ENCODE results near the gene KCNG3. TPM values are rescaled to one million over a fixed set of nuclear protein-coding genes. Genes with fewer than 3 reads are reported as not detected.

KCNG3 gene
- total RNA-seq, 1 experiment from 2014 or later = 4.3 TPM

DNA sequence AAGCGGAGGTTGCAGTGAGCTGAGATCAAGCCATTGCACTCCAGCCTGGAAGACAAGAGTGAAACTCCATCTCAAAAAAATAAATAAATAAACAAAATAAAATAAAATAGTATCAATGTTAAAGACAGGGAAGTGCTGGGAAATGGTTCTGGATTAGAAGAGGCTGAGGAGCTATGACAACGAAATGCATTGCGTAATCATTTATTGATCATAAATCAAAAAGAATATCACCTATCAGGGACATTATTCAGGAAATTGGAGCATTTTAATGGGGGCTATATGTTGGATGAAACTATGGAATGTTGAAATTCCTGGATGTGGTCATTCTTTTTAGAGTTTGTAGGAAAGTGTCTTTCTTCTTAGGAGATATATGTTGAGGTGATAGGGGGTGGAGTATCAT is 43.7 kb upstream of the KCNG3 start:
- CTCF ChIA-PET = no interaction called here
- no peak overlapping the region for H3K4me3 ChIP-seq (ENCODE audit: low read depth in 2 of 2, low read length in 2 of 2)
- H3K36me3 ChIP-seq (ENCODE audit: control insufficient read depth, insufficient read depth, low read length) = no peaks in the 10 kb centered on the region
- H3K27ac ChIP-seq (ENCODE audit: low read length) = no peak overlapping the region
- no peaks in the 10 kb centered on the region for H3K27me3 ChIP-seq (ENCODE audit: control insufficient read depth, insufficient read depth, low read length)
- DNase-seq (ENCODE audit: low read depth, low spot score) = no peak
- H3K4me1 ChIP-seq (ENCODE audit: control insufficient read depth, insufficient read depth, low read length) = no peaks in the 10 kb centered on the region
- intact Hi-C loops (cut with micrococcal nuclease; ENCODE audit: unreplicated experiment) = no loop called here
- TF ChIP-seq SIN3A (IDR thresholded peaks at IDR 0.05; ENCODE audit: borderline replicate concordance, insufficient read depth, low read depth, low read length) (no peak), TCF7L2 (IDR thresholded peaks at IDR 0.05; ENCODE audit: low read depth, low read length) (no peak), POLR2AphosphoS5 (IDR thresholded peaks at IDR 0.05; ENCODE audit: low read depth, low read length) (no peak)
- TF ChIP-seq, protein P1, sequence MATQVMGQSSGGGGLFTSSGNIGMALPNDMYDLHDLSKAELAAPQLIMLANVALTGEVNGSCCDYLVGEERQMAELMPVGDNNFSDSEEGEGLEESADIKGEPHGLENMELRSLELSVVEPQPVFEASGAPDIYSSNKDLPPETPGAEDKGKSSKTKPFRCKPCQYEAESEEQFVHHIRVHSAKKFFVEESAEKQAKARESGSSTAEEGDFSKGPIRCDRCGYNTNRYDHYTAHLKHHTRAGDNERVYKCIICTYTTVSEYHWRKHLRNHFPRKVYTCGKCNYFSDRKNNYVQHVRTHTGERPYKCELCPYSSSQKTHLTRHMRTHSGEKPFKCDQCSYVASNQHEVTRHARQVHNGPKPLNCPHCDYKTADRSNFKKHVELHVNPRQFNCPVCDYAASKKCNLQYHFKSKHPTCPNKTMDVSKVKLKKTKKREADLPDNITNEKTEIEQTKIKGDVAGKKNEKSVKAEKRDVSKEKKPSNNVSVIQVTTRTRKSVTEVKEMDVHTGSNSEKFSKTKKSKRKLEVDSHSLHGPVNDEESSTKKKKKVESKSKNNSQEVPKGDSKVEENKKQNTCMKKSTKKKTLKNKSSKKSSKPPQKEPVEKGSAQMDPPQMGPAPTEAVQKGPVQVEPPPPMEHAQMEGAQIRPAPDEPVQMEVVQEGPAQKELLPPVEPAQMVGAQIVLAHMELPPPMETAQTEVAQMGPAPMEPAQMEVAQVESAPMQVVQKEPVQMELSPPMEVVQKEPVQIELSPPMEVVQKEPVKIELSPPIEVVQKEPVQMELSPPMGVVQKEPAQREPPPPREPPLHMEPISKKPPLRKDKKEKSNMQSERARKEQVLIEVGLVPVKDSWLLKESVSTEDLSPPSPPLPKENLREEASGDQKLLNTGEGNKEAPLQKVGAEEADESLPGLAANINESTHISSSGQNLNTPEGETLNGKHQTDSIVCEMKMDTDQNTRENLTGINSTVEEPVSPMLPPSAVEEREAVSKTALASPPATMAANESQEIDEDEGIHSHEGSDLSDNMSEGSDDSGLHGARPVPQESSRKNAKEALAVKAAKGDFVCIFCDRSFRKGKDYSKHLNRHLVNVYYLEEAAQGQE (IDR thresholded peaks at IDR 0.05; ENCODE audit: insufficient read depth in 1 of 2, low read depth in 2 of 2, low read length in 1 of 2) = no peak
- TF ChIP-seq, protein P2, sequence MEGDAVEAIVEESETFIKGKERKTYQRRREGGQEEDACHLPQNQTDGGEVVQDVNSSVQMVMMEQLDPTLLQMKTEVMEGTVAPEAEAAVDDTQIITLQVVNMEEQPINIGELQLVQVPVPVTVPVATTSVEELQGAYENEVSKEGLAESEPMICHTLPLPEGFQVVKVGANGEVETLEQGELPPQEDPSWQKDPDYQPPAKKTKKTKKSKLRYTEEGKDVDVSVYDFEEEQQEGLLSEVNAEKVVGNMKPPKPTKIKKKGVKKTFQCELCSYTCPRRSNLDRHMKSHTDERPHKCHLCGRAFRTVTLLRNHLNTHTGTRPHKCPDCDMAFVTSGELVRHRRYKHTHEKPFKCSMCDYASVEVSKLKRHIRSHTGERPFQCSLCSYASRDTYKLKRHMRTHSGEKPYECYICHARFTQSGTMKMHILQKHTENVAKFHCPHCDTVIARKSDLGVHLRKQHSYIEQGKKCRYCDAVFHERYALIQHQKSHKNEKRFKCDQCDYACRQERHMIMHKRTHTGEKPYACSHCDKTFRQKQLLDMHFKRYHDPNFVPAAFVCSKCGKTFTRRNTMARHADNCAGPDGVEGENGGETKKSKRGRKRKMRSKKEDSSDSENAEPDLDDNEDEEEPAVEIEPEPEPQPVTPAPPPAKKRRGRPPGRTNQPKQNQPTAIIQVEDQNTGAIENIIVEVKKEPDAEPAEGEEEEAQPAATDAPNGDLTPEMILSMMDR (IDR thresholded peaks at IDR 0.05) = no peak
- BruUV-seq (replicated peaks) = no TSS peak
- H3K9me3 ChIP-seq (ENCODE audit: control insufficient read depth, insufficient read depth, low read depth, low read length) = no peaks in the 10 kb centered on the region
- in situ Hi-C loops (cut with HindIII; ENCODE audit: low pct_unique_long_range_greater_than_20kb, low sequenced_read_pairs) = no loop called here
- ATAC-seq = no peak
- POLR2A ChIA-PET = no interaction called here

DNA sequence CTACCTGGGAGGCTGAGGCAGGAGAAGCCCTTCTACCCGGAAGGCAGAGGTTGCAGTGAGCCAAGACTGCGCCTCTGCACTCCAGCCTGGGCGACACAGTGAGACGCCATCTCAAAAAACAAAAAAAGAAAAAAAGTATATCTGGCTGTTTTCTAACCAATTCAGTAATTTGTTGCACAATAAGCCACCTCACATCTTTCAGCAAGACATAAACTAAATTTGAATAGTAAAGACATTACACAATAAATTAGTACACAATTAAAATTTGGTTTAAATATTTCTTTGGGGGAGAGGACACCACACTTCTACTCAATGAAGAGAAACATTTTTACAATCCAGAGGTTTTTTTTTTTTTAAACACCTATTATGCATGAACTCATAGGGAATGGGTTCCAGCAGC is 38.6 kb upstream of the KCNG3 start:
- ChIA-PET POLR2A (no interaction called here), CTCF (no interaction called here)
- intact Hi-C loops (cut with micrococcal nuclease; ENCODE audit: unreplicated experiment) (no loop called here), in situ Hi-C loops (cut with HindIII; ENCODE audit: low pct_unique_long_range_greater_than_20kb, low sequenced_read_pairs) (no loop called here)
- no peak overlapping the region for H3K27ac ChIP-seq (ENCODE audit: low read length)
- no TSS peak for BruUV-seq (replicated peaks)
- no peak for ATAC-seq
- TF ChIP-seq POLR2AphosphoS5 (IDR thresholded peaks at IDR 0.05; ENCODE audit: low read depth, low read length) = no peak
- TF ChIP-seq, protein P2 (IDR thresholded peaks at IDR 0.05) = no peak
- H3K27me3 ChIP-seq (ENCODE audit: control insufficient read depth, insufficient read depth, low read length) = no peaks in the 10 kb centered on the region
- H3K9me3 ChIP-seq (ENCODE audit: control insufficient read depth, insufficient read depth, low read depth, low read length) = no peaks in the 10 kb centered on the region
- DNase-seq (ENCODE audit: low read depth, low spot score) = no peak
- H3K36me3 ChIP-seq (ENCODE audit: control insufficient read depth, insufficient read depth, low read length) = no peaks in the 10 kb centered on the region
- no peak overlapping the region for H3K4me3 ChIP-seq (ENCODE audit: low read depth in 2 of 2, low read length in 2 of 2)
- H3K4me1 ChIP-seq (ENCODE audit: control insufficient read depth, insufficient read depth, low read length) = peaks cover 6% of the 10 kb centered on the region
